ENCODE measurements around the gene SLC37A1. TPM values are rescaled to one million over a fixed set of nuclear protein-coding genes. Genes with fewer than 3 reads are reported as not detected.

The SLC37A1 gene
- total RNA-seq, 2 donors from 2014 or later: 6.6 to 9.6 TPM

- peaks cover 0 to 4% of the 10 kb centered on the region in 2 donors for H3K4me1 ChIP-seq (ENCODE audit: control insufficient read depth in 1 of 2, low read depth in 2 of 2)
- no peak for ATAC-seq (ENCODE audit: insufficient number of reproducible peaks, low FRiP score, low read depth)
- TF ChIP-seq CTCF (IDR thresholded peaks at IDR 0.05): no peak
- no peaks in the 10 kb centered on the region for H3K27me3 ChIP-seq (replicated peaks; ENCODE audit: insufficient read depth)
- no peak overlapping the region for H3K4me3 ChIP-seq
- H3K9me3 ChIP-seq: peaks cover 6% of the 10 kb centered on the region
- no peaks in the 10 kb centered on the region for H3K36me3 ChIP-seq
- DNase-seq (ENCODE audit: low spot score): no peak
- no peak overlapping the region for H3K27ac ChIP-seq
Measured at GRCh38 chr21:42598159-42598735, 84.6 kb downstream of the SLC37A1 start.

DNA sequence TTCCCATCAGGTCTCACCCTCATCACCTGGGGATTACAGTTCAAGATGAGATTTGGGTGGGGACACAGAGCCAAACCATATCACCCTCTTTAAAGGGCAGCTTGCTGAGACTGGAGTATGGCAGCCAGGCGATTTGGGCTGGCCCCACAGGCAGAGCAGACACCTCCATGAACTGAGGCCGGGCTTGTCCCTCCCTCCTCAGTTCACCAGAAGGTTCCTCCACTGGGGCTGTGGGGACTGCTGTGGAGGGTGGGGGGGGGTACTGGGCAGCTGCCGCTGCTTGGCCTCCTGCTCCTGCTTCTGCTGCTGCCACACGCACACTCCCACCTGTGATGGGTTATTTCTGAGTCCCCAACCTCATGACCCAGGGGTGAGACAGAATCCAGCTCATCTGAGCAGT is 85.8 kb downstream of the SLC37A1 start:
- Histone ChIP-seq H3K9me3 (peaks cover 6% of the 10 kb centered on the region), H3K27ac (no peak overlapping the region), H3K4me1 (ENCODE audit: control insufficient read depth in 1 of 2, low read depth in 2 of 2) (peaks cover 0 to 4% of the 10 kb centered on the region in 2 donors), H3K27me3 (replicated peaks; ENCODE audit: insufficient read depth) (no peaks in the 10 kb centered on the region), H3K4me3 (no peak overlapping the region), H3K36me3 (no peaks in the 10 kb centered on the region)
- no peak for DNase-seq (ENCODE audit: low spot score)
- TF ChIP-seq CTCF (IDR thresholded peaks at IDR 0.05): no peak
- ATAC-seq (ENCODE audit: insufficient number of reproducible peaks, low FRiP score, low read depth): no peak

GRCh38 chr21:42599962-42600361 is 86.3 kb downstream of the SLC37A1 start:
- Histone ChIP-seq H3K4me1 (ENCODE audit: control insufficient read depth in 1 of 2, low read depth in 2 of 2) (no peaks in the 10 kb centered on the region), H3K9me3 (peaks cover 6% of the 10 kb centered on the region), H3K27me3 (replicated peaks; ENCODE audit: insufficient read depth) (no peaks in the 10 kb centered on the region), H3K36me3 (no peaks in the 10 kb centered on the region), H3K27ac (no peak overlapping the region), H3K4me3 (no peak overlapping the region)
- DNase-seq (ENCODE audit: low spot score) (no peak), ATAC-seq (ENCODE audit: insufficient number of reproducible peaks, low FRiP score, low read depth) (no peak)
- no peak for TF ChIP-seq CTCF (IDR thresholded peaks at IDR 0.05)

- Histone ChIP-seq H3K9me3 (peaks cover 11% of the 10 kb centered on the region), H3K4me1 (ENCODE audit: control insufficient read depth in 1 of 2, low read depth in 2 of 2) (no peaks in the 10 kb centered on the region), H3K4me3 (no peak overlapping the region), H3K36me3 (no peaks in the 10 kb centered on the region), H3K27ac (no peak overlapping the region), H3K27me3 (replicated peaks; ENCODE audit: insufficient read depth) (no peaks in the 10 kb centered on the region)
- DNase-seq (ENCODE audit: low spot score) (no peak), ATAC-seq (ENCODE audit: insufficient number of reproducible peaks, low FRiP score, low read depth) (no peak)
- no peak for TF ChIP-seq CTCF (IDR thresholded peaks at IDR 0.05)
Measured at GRCh38 chr21:42601656-42602055, 88.0 kb downstream of the SLC37A1 start.

GRCh38 chr21:42607102-42607501 is 93.5 kb downstream of the SLC37A1 start:
- no peaks in the 10 kb centered on the region for H3K4me1 ChIP-seq (ENCODE audit: control insufficient read depth in 1 of 2, low read depth in 2 of 2)
- H3K9me3 ChIP-seq: peaks cover 8% of the 10 kb centered on the region
- no peaks in the 10 kb centered on the region for H3K27me3 ChIP-seq (replicated peaks; ENCODE audit: insufficient read depth)
- no peaks in the 10 kb centered on the region for H3K36me3 ChIP-seq
- no peak for TF ChIP-seq CTCF (IDR thresholded peaks at IDR 0.05)
- ATAC-seq (ENCODE audit: insufficient number of reproducible peaks, low FRiP score, low read depth) (no peak), DNase-seq (ENCODE audit: low spot score) (no peak)
- no peak overlapping the region for H3K27ac ChIP-seq
- H3K4me3 ChIP-seq: no peak overlapping the region

All from thoracic aorta (tissue), 2 donors.